K562 (cell line): ENCODE data around the gene LRRTM4. TPM values are rescaled to one million over a fixed set of nuclear protein-coding genes. Genes with fewer than 3 reads are reported as not detected.

Experiments
- ATAC-seq: fragments of 200-7000 bp; cut with Tn5 transposase; 3 replicates; pipeline ENCODE4 v1.9.1; 2020; ENCODE audit warnings: moderate library complexity
- BruUV-seq: library from RNA; stranded (reverse); fragments of 400-500 nt; replicated peaks from 2 replicates; lab custom pipeline; 2021; lab: Mats Ljungman, UMichigan
- CTCF ChIA-PET: fragments of 300-600 bp; formaldehyde crosslinking; extraction: SDS; loops from one replicate; lab custom pipeline; 2021; ENCODE audit warnings: low intra/inter-chr PET ratio; lab: Yijun Ruan, JAX
- POLR2A ChIA-PET: fragments of 300-600, 350-650 bp; sonication (Branson Sonifier 250); formaldehyde crosslinking; extraction: SDS; loops from one replicate; lab custom pipeline; 2021; ENCODE audit warnings: antibody characterized with exemption, inconsistent platforms; lab: Yijun Ruan, JAX
- DNase-seq, 4 experiments: peaks; one replicate each; pipeline versions ENCODE4 v3.0.0 to v3.0.0-alpha.2; 2011 to 2018; ENCODE audit warnings: low spot score in 3 of 4, mixed read lengths in 3 of 4; ENCODE audit errors: extremely low read depth in 1 of 4
- FAIRE-seq: peaks from 2 replicates; lab custom pipeline; 2011; peaks lifted over from hg19 to GRCh38; lab: Jason Lieb, UNC
- H2AFZ ChIP-seq: 2 replicates; pipeline ENCODE4 v1.6.0; 2011; ENCODE audit warnings: low read depth, low read length, control low read depth, inconsistent platforms
- H3K27ac ChIP-seq: fragments of 200-600 bp; 3 replicates; pipeline ENCODE4 v1.8.0; 2011; ENCODE audit warnings: low read depth, mild to moderate bottlenecking, control low read depth, inconsistent platforms, low read length, moderate library complexity, mixed read lengths; ENCODE audit errors: extremely low read depth
- H3K27me3 ChIP-seq, 2 experiments: fragments of 300-600 bp in 1 of 2; 2 replicates in 1 of 2; 3 replicates in 1 of 2; pipeline versions ENCODE4 v1.6.0 to v1.8.0; 2011; ENCODE audit warnings: inconsistent platforms in 2 of 2, low read length in 2 of 2, mild to moderate bottlenecking in 1 of 2, mixed read lengths in 1 of 2, moderate library complexity in 1 of 2; ENCODE audit not compliant: control insufficient read depth in 2 of 2, insufficient read depth in 2 of 2
- H3K36me3 ChIP-seq: fragments of 300-600 bp; 3 replicates; pipeline ENCODE4 v1.8.0; 2011; ENCODE audit warnings: mild to moderate bottlenecking, low read length, inconsistent platforms; ENCODE audit not compliant: control insufficient read depth, insufficient read depth
- H3K4me1 ChIP-seq, 2 experiments: fragments of 200-600 bp in 1 of 2; replicated peaks in 1 of 2; 2 replicates in 1 of 2; 3 replicates in 1 of 2; pipeline versions ENCODE4 v1.5.1 to v1.8.0; 2011; ENCODE audit warnings: inconsistent platforms in 2 of 2, low read length in 2 of 2, mild to moderate bottlenecking in 1 of 2, mixed read lengths in 1 of 2, moderate library complexity in 1 of 2; ENCODE audit not compliant: control insufficient read depth in 2 of 2, insufficient read depth in 2 of 2
- H3K4me2 ChIP-seq: 2 replicates; pipeline ENCODE4 v1.6.1; 2011; ENCODE audit warnings: low read length, control low read depth, inconsistent platforms, mixed read lengths; ENCODE audit not compliant: insufficient read depth
- H3K4me3 ChIP-seq: fragments of 200-600 bp; sonication (generic), shearing (Covaris generic); 2 replicates; pipeline ENCODE4 v1.5.1; 2016; ENCODE audit warnings: control low read depth, inconsistent platforms
- H3K79me2 ChIP-seq: fragments of 200-600 bp; 3 replicates; pipeline ENCODE4 v1.8.0; 2011; ENCODE audit warnings: low read length, inconsistent platforms; ENCODE audit not compliant: control insufficient read depth, insufficient read depth
- H3K9ac ChIP-seq, 2 experiments: 2 replicates each; pipeline versions ENCODE4 v1.6.0 to v1.6.1; 2011; ENCODE audit warnings: low read depth in 2 of 2, low read length in 2 of 2, control low read depth in 1 of 2, inconsistent platforms in 1 of 2, mild to moderate bottlenecking in 1 of 2, mixed read lengths in 1 of 2; ENCODE audit not compliant: insufficient read depth in 1 of 2
- H3K9me1 ChIP-seq: one replicate; pipeline ENCODE4 v1.6.0; 2011; ENCODE audit warnings: inconsistent platforms, mild to moderate bottlenecking, low read length, moderate library complexity; ENCODE audit not compliant: control insufficient read depth, insufficient read depth
- H3K9me3 ChIP-seq: replicated peaks from 2 replicates; pipeline ENCODE4 v1.5.1; 2011; ENCODE audit warnings: low read depth, low read length, inconsistent platforms; ENCODE audit not compliant: control insufficient read depth, insufficient read depth
- H4K20me1 ChIP-seq: replicated peaks from 2 replicates; pipeline ENCODE4 v1.6.1; 2011; ENCODE audit warnings: low read length, inconsistent platforms, mixed read lengths; ENCODE audit not compliant: control insufficient read depth, insufficient read depth
- ARNT ChIP-seq, 2 experiments: fragments of 450-650 bp; IDR thresholded peaks; 2 replicates each; pipeline ENCODE4 v1.6.1; 2016; ENCODE audit warnings: mild to moderate bottlenecking in 1 of 2
- FOS ChIP-seq: IDR thresholded peaks from 3 replicates; pipeline ENCODE4 v1.6.1; 2011; ENCODE audit not compliant: insufficient read length; ENCODE audit errors: extremely low read depth
- HLTF ChIP-seq: fragments of 450-650 bp; IDR thresholded peaks from 2 replicates; pipeline ENCODE4 v1.6.1; 2016
- HNRNPL ChIP-seq: fragments of 200-400 bp; formaldehyde crosslinking; IDR thresholded peaks from 2 replicates; pipeline ENCODE4 v1.6.1; 2017; ENCODE audit warnings: low read depth, mild to moderate bottlenecking, low read length
- NCOR1 ChIP-seq: fragments of 450-650 bp; IDR thresholded peaks from 2 replicates; pipeline ENCODE4 v1.6.1; 2016; ENCODE audit warnings: mild to moderate bottlenecking, moderate library complexity
- RBBP5 ChIP-seq: fragments of 200-600 bp; sonication (generic); IDR thresholded peaks from 2 replicates; pipeline ENCODE4 v1.6.1; 2012; ENCODE audit warnings: borderline replicate concordance, mild to moderate bottlenecking, low read length, control low read depth, inconsistent platforms; ENCODE audit not compliant: insufficient read depth, poor library complexity, severe bottlenecking
- SIN3B ChIP-seq: fragments of 450-650 bp; IDR thresholded peaks from 2 replicates; pipeline ENCODE4 v1.6.1; 2017; ENCODE audit warnings: low read depth, mild to moderate bottlenecking, moderate library complexity
- TRIM28 ChIP-seq: fragments of 450-650 bp; IDR thresholded peaks from 2 replicates; pipeline ENCODE4 v1.6.1; 2017
- ZBED1 ChIP-seq: IDR thresholded peaks from 2 replicates; pipeline ENCODE4 v1.6.1; 2014
- ZNF217 ChIP-seq: sonication (generic); formaldehyde crosslinking; IDR thresholded peaks from 2 replicates; pipeline ENCODE4 v1.8.0; 2022; ENCODE audit warnings: mild to moderate bottlenecking, missing genetic modification reagents
- ZNF316 ChIP-seq: fragments of 450-650 bp; IDR thresholded peaks from 2 replicates; pipeline ENCODE4 v1.6.1; 2016
- ZNF444 ChIP-seq: fragments of 250-450 bp; sonication (Bioruptor Pico); IDR thresholded peaks from 2 replicates; pipeline ENCODE4 v1.4.0; 2020; ENCODE audit warnings: mild to moderate bottlenecking, moderate library complexity
- WGBS: fragments of 100-300 bp; shearing (Covaris generic); methylation state at CpG from one replicate; pipeline ENCODE4 v1.1.6; 2016; ENCODE audit warnings: low coverage, mixed read lengths; ENCODE audit not compliant: insufficient coverage; ENCODE audit errors: missing lambda C conversion rate; 5-methylcytosine and 5-hydroxymethylcytosine counted together
- in situ Hi-C: fragments of 300-500 bp; cut with MboI; formaldehyde crosslinking; loops from 4 replicates; pipeline ENCODE4 v1.15.0; 2018; ENCODE audit warnings: inconsistent platforms, mixed read lengths
- intact Hi-C: fragments of 100-400 bp; cut with micrococcal nuclease; formaldehyde crosslinking; loops from 2 replicates; pipeline ENCODE4 v1.14.2; 2022
- polyA plus RNA-seq, 8 experiments: library from polyadenylated mRNA; depleted of rRNA in 4 of 8; stranded (reverse) in 5 of 8; unstranded in 3 of 8; fragments of >200 nt; fragmentation: Nextera tagmentation in 2 of 8; fragmentation: Illumina TruSeq in 1 of 8; extraction: Ambion mirVana in 2 of 8; extraction: Trizol in 1 of 8; gene quantifications; 2 replicates each; pipeline versions ENCODE4 v1.2.1 to v1.2.3, GENCODE V29; 2011 to 2014; ENCODE audit warnings: inconsistent platforms in 1 of 8, missing spikeins in 1 of 8
- total RNA-seq, 7 experiments: library from RNA; depleted of rRNA in 6 of 7; stranded (reverse); fragments of >200 nt in 6 of 7; fragmentation: Illumina TruSeq in 2 of 7; extraction: Trizol in 2 of 7; gene quantifications; 2 replicates each; pipeline versions ENCODE4 v1.2.1 to v1.2.3, GENCODE V29; 2011 to 2021; ENCODE audit warnings: low replicate concordance in 1 of 7
- TF ChIP-seq, protein P1 (sequence below): sonication (generic); formaldehyde crosslinking; IDR thresholded peaks from 2 replicates; pipeline ENCODE4 v1.8.0; 2023; ENCODE audit warnings: mild to moderate bottlenecking, missing genetic modification reagents
- TF ChIP-seq, protein P2 (sequence below): fragments of 450-650 bp; conservative IDR thresholded peaks from 2 replicates; pipeline ENCODE4 v1.6.1; 2016; ENCODE audit warnings: missing genetic modification characterization, low read depth, mild to moderate bottlenecking, control low read depth, missing compliant biosample characterization
- TF ChIP-seq, protein P3 (sequence below): fragments of 250-450 bp; sonication (Bioruptor Pico); IDR thresholded peaks from 2 replicates; pipeline ENCODE4 v1.9.0; 2021; ENCODE audit warnings: mild to moderate bottlenecking, inconsistent platforms
- TF ChIP-seq, protein P4 (sequence below), 2 experiments: fragments of 450-650 bp; conservative IDR thresholded peaks; 2 replicates each; pipeline ENCODE4 v1.6.1; 2017; ENCODE audit warnings: mild to moderate bottlenecking in 2 of 2, moderate library complexity in 2 of 2

The LRRTM4 gene
- total and polyA plus RNA-seq, 9 of the 15 experiments (the other 6 are each of a cell fraction or from before 2014, with no cell fraction given) = 0.04 TPM; not detected in 6

DNA sequence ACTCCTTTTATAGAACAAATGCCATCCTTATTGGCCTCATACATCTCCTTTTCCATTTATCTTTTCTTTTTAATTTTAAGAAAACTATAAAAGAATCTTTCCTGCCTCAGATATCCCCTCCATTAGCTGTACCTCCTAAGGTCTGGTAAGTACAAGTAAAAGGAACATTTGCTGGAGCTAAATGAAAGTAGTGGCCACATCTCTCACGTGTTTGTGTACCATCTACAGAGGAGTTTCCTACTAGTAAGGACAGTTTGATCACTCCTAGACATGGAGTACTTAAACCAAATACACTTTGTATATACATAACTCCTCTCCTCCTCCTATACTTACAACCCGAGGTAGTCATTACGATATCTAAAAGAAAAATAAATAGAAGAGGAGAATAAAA is 504.8 kb downstream of the LRRTM4 start:
- no TSS peak for BruUV-seq
- CTCF ChIA-PET = no interaction called here
- H3K9ac ChIP-seq = no peak overlapping the region
- TF ChIP-seq, protein P1, sequence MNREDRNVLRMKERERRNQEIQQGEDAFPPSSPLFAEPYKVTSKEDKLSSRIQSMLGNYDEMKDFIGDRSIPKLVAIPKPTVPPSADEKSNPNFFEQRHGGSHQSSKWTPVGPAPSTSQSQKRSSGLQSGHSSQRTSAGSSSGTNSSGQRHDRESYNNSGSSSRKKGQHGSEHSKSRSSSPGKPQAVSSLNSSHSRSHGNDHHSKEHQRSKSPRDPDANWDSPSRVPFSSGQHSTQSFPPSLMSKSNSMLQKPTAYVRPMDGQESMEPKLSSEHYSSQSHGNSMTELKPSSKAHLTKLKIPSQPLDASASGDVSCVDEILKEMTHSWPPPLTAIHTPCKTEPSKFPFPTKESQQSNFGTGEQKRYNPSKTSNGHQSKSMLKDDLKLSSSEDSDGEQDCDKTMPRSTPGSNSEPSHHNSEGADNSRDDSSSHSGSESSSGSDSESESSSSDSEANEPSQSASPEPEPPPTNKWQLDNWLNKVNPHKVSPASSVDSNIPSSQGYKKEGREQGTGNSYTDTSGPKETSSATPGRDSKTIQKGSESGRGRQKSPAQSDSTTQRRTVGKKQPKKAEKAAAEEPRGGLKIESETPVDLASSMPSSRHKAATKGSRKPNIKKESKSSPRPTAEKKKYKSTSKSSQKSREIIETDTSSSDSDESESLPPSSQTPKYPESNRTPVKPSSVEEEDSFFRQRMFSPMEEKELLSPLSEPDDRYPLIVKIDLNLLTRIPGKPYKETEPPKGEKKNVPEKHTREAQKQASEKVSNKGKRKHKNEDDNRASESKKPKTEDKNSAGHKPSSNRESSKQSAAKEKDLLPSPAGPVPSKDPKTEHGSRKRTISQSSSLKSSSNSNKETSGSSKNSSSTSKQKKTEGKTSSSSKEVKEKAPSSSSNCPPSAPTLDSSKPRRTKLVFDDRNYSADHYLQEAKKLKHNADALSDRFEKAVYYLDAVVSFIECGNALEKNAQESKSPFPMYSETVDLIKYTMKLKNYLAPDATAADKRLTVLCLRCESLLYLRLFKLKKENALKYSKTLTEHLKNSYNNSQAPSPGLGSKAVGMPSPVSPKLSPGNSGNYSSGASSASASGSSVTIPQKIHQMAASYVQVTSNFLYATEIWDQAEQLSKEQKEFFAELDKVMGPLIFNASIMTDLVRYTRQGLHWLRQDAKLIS (CRISPR knock-in tag) = no peak
- TF ChIP-seq ZBED1 (no peak), FOS (no peak), ARNT (IDR thresholded peaks at IDR 0.05) (no peak), NCOR1 (no peak), HLTF (no peak), ZNF217 (no peak), HNRNPL (no peak), TRIM28 (no peak), ZNF316 (no peak), SIN3B (no peak), ZNF444 (CRISPR knock-in tag) (no peak), RBBP5 (no peak)
- TF ChIP-seq, protein P2, sequence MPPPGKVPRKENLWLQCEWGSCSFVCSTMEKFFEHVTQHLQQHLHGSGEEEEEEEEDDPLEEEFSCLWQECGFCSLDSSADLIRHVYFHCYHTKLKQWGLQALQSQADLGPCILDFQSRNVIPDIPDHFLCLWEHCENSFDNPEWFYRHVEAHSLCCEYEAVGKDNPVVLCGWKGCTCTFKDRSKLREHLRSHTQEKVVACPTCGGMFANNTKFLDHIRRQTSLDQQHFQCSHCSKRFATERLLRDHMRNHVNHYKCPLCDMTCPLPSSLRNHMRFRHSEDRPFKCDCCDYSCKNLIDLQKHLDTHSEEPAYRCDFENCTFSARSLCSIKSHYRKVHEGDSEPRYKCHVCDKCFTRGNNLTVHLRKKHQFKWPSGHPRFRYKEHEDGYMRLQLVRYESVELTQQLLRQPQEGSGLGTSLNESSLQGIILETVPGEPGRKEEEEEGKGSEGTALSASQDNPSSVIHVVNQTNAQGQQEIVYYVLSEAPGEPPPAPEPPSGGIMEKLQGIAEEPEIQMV = no peak
- TF ChIP-seq, protein P3, sequence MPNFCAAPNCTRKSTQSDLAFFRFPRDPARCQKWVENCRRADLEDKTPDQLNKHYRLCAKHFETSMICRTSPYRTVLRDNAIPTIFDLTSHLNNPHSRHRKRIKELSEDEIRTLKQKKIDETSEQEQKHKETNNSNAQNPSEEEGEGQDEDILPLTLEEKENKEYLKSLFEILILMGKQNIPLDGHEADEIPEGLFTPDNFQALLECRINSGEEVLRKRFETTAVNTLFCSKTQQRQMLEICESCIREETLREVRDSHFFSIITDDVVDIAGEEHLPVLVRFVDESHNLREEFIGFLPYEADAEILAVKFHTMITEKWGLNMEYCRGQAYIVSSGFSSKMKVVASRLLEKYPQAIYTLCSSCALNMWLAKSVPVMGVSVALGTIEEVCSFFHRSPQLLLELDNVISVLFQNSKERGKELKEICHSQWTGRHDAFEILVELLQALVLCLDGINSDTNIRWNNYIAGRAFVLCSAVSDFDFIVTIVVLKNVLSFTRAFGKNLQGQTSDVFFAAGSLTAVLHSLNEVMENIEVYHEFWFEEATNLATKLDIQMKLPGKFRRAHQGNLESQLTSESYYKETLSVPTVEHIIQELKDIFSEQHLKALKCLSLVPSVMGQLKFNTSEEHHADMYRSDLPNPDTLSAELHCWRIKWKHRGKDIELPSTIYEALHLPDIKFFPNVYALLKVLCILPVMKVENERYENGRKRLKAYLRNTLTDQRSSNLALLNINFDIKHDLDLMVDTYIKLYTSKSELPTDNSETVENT = no peak
- TF ChIP-seq, protein P4, sequence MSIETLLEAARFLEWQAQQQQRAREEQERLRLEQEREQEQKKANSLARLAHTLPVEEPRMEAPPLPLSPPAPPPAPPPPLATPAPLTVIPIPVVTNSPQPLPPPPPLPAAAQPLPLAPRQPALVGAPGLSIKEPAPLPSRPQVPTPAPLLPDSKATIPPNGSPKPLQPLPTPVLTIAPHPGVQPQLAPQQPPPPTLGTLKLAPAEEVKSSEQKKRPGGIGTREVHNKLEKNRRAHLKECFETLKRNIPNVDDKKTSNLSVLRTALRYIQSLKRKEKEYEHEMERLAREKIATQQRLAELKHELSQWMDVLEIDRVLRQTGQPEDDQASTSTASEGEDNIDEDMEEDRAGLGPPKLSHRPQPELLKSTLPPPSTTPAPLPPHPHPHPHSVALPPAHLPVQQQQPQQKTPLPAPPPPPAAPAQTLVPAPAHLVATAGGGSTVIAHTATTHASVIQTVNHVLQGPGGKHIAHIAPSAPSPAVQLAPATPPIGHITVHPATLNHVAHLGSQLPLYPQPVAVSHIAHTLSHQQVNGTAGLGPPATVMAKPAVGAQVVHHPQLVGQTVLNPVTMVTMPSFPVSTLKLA (conservative IDR thresholded peaks at IDR 0.05) = no peak

More for the DNA sequence above, 504.8 kb downstream of the LRRTM4 start:
- FAIRE-seq = no peak
- no peaks in the 10 kb centered on the region for H4K20me1 ChIP-seq
- H3K9me1 ChIP-seq = no peaks in the 10 kb centered on the region
- H3K27me3 ChIP-seq = no peaks in the 10 kb centered on the region
- in situ Hi-C loops = no loop called here
- intact Hi-C loops = no loop called here
- no peaks in the 10 kb centered on the region for H3K9me3 ChIP-seq
- no peak overlapping the region for H3K4me2 ChIP-seq
- no peak overlapping the region for H2AFZ ChIP-seq
- POLR2A ChIA-PET = no interaction called here
- WGBS = 0% methylated on average over 3 of the region's 3 CpGs
- ATAC-seq = no peak
- H3K36me3 ChIP-seq = no peaks in the 10 kb centered on the region
- no peaks in the 10 kb centered on the region for H3K4me1 ChIP-seq
- H3K79me2 ChIP-seq = no peaks in the 10 kb centered on the region
- no peak for DNase-seq
- no peak overlapping the region for H3K27ac ChIP-seq
- no peak overlapping the region for H3K4me3 ChIP-seq
